ENCODE results near the gene DMRT1. TPM values are rescaled to one million over a fixed set of nuclear protein-coding genes. Genes with fewer than 3 reads are reported as not detected.

The DMRT1 gene
- total RNA-seq, 2 donors from 2014 or later: not detected

- Histone ChIP-seq H3K4me3 (no peak overlapping the region), H3K27me3 (no peaks in the 10 kb centered on the region), H3K4me1 (no peaks in the 10 kb centered on the region), H3K27ac (no peak overlapping the region), H3K9ac (ENCODE audit: low read depth in 2 of 2, low read length in 2 of 2) (no peak overlapping the region), H3K36me3 (no peaks in the 10 kb centered on the region), H3K9me3 (no peaks in the 10 kb centered on the region)
- DNase-seq: no peak
- intact Hi-C loops (cut with DNase I): no loop called here
- TF ChIP-seq CTCF (IDR thresholded peaks at IDR 0.05): no peak
These were observed 101.5 kb downstream of the DMRT1 start for GRCh38 chr9:942805-943580.

- intact Hi-C loops (cut with DNase I): no loop called here
- Histone ChIP-seq H3K27me3 (no peaks in the 10 kb centered on the region), H3K9me3 (no peaks in the 10 kb centered on the region), H3K27ac (no peak overlapping the region), H3K4me3 (no peak overlapping the region), H3K36me3 (no peaks in the 10 kb centered on the region), H3K4me1 (no peaks in the 10 kb centered on the region), H3K9ac (ENCODE audit: low read depth in 2 of 2, low read length in 2 of 2) (no peak overlapping the region)
- no peak for DNase-seq
- TF ChIP-seq CTCF (IDR thresholded peaks at IDR 0.05): no peak
These were observed 106.5 kb downstream of the DMRT1 start for GRCh38 chr9:947985-948384.

DNA sequence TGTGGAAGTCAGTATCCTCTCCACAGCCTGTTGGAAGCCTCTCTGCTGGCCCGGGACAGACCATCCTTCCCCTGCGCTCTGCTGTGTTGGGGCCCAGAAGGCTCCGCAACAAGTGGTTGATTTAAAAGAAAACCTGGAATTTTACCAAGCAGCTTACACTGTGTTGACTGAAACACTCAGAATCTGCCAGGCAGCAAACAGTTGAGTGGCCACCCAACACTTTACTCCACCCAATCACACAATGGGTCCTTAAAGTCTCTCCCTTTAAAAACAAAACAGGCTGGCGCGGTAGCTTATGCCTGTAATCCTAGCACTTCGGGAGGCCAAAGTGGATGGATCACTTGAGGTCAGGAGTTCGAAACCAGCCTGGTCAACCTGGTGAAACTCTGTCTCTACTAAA is 107.0 kb downstream of the DMRT1 start:
- no peak for TF ChIP-seq CTCF (IDR thresholded peaks at IDR 0.05)
- DNase-seq: no peak
- intact Hi-C loops (cut with DNase I): no loop called here
- Histone ChIP-seq H3K9me3 (no peaks in the 10 kb centered on the region), H3K4me1 (no peaks in the 10 kb centered on the region), H3K4me3 (no peak overlapping the region), H3K9ac (ENCODE audit: low read depth in 2 of 2, low read length in 2 of 2) (no peak overlapping the region), H3K36me3 (no peaks in the 10 kb centered on the region), H3K27me3 (no peaks in the 10 kb centered on the region), H3K27ac (no peak overlapping the region)

- Histone ChIP-seq H3K9ac (ENCODE audit: low read depth in 2 of 2, low read length in 2 of 2) (no peak overlapping the region), H3K27me3 (no peaks in the 10 kb centered on the region), H3K9me3 (no peaks in the 10 kb centered on the region), H3K36me3 (no peaks in the 10 kb centered on the region), H3K27ac (no peak overlapping the region), H3K4me1 (no peaks in the 10 kb centered on the region), H3K4me3 (no peak overlapping the region)
- TF ChIP-seq CTCF (IDR thresholded peaks at IDR 0.05): no peak
- intact Hi-C loops (cut with DNase I): no loop called here
- DNase-seq: no peak
These were observed 108.6 kb downstream of the DMRT1 start for GRCh38 chr9:950139-950538.

- Histone ChIP-seq H3K9me3 (no peaks in the 10 kb centered on the region), H3K27me3 (no peaks in the 10 kb centered on the region), H3K9ac (ENCODE audit: low read depth in 2 of 2, low read length in 2 of 2) (no peak overlapping the region), H3K27ac (no peak overlapping the region), H3K36me3 (no peaks in the 10 kb centered on the region), H3K4me1 (no peaks in the 10 kb centered on the region), H3K4me3 (no peak overlapping the region)
- intact Hi-C loops (cut with DNase I): no loop called here
- TF ChIP-seq CTCF (IDR thresholded peaks at IDR 0.05): no peak
- no peak for DNase-seq
These were observed 111.0 kb downstream of the DMRT1 start for GRCh38 chr9:952546-952945.

Data from colonic mucosa (tissue), 4 donors.